Kidney (tissue), 14 donors: ENCODE results near the gene ZNF438. TPM values are rescaled to one million over a fixed set of nuclear protein-coding genes. Genes with fewer than 3 reads are reported as not detected.

ENCODE experiments used
- DNase-seq, 5 donors: peaks; one replicate each; pipeline ENCODE4 v3.0.0-alpha.2; 2013 to 2020
- FAIRE-seq: peaks from 2 replicates; lab custom pipeline; 2012; peaks lifted over from hg19 to GRCh38; lab: Jason Lieb, UNC
- H3K27ac ChIP-seq, 2 donors: one replicate each; pipeline ENCODE4 v1.7.0; 2013; ENCODE audit warnings: low read depth in 2 of 2, low read length in 2 of 2, inconsistent platforms in 1 of 2
- H3K27me3 ChIP-seq: one replicate; pipeline ENCODE4 v1.7.1; 2013; ENCODE audit warnings: low read length, inconsistent platforms; ENCODE audit not compliant: control insufficient read depth, insufficient read depth
- H3K36me3 ChIP-seq, 3 donors: one replicate each; pipeline versions ENCODE4 v1.7.0 to v1.7.1; 2013; ENCODE audit warnings: low read length in 3 of 3, control low read depth in 1 of 3, inconsistent platforms in 1 of 3; ENCODE audit not compliant: insufficient read depth in 3 of 3, control insufficient read depth in 2 of 3
- H3K4me1 ChIP-seq, 3 donors: one replicate each; pipeline versions ENCODE4 v1.7.0 to v1.7.1; 2013; ENCODE audit warnings: low read length in 3 of 3, inconsistent platforms in 1 of 3, low read depth in 1 of 3; ENCODE audit not compliant: control insufficient read depth in 2 of 3, insufficient read depth in 2 of 3
- H3K4me3 ChIP-seq, 3 donors: one replicate each; pipeline versions ENCODE4 v1.7.0 to v1.8.1; 2013; ENCODE audit warnings: low read length in 3 of 3, control low read depth in 1 of 3, inconsistent platforms in 1 of 3
- H3K9ac ChIP-seq, 3 donors: one replicate each; pipeline versions ENCODE4 v1.7.0 to v1.7.1; 2013; ENCODE audit warnings: low read length in 3 of 3, control low read depth in 1 of 3, inconsistent platforms in 1 of 3
- H3K9me3 ChIP-seq, 3 donors: one replicate each; pipeline versions ENCODE4 v1.7.0 to v1.7.1; 2013; ENCODE audit warnings: low read length in 3 of 3, control low read depth in 1 of 3, inconsistent platforms in 1 of 3; ENCODE audit not compliant: control insufficient read depth in 2 of 3, insufficient read depth in 1 of 3
- intact Hi-C: fragments of 100-400 bp; cut with DNase I; formaldehyde crosslinking; loops from one replicate; pipeline ENCODE4 v1.11.1; 2022
- polyA plus RNA-seq: library from polyadenylated mRNA; stranded (reverse); fragments of 350-450 nt; fragmentation: Illumina TruSeq; extraction: RNeasy Lipid Tissue Mini Kit (QIAGEN cat#74804); gene quantifications from one replicate; pipeline ENCODE4 v1.2.3, GENCODE V29; 2014; ENCODE audit warnings: low read depth, low replicate concordance; ENCODE audit not compliant: insufficient read depth
- total RNA-seq: library from RNA; stranded (reverse); fragmentation: NEBNext Ultra II Directional; extraction: Animal tissue kit (Norgen Biotek cat#: 25700); gene quantifications from one replicate; pipeline ENCODE4 v1.2.1, GENCODE V29; 2021
- TF ChIP-seq, protein P1 (sequence below): IDR thresholded peaks from 3 replicates; pipeline ENCODE4 v1.5.1; 2012; ENCODE audit warnings: mild to moderate bottlenecking, moderate library complexity, borderline replicate concordance; ENCODE audit not compliant: insufficient read depth; ENCODE audit errors: extremely low read depth
- donor health status: control.
- donor health status: control.
- donor health status: control.
- donor health status: control.
- donor health status: control.
- donor health status: DM: yes; HTN: yes; CAD: no.
- donor health status: Normal renal cell carcinoma (clear cell type).

Gene ZNF438
- total and polyA plus RNA-seq, 2 donors from 2014 or later = 5.9 to 9.9 TPM

DNA sequence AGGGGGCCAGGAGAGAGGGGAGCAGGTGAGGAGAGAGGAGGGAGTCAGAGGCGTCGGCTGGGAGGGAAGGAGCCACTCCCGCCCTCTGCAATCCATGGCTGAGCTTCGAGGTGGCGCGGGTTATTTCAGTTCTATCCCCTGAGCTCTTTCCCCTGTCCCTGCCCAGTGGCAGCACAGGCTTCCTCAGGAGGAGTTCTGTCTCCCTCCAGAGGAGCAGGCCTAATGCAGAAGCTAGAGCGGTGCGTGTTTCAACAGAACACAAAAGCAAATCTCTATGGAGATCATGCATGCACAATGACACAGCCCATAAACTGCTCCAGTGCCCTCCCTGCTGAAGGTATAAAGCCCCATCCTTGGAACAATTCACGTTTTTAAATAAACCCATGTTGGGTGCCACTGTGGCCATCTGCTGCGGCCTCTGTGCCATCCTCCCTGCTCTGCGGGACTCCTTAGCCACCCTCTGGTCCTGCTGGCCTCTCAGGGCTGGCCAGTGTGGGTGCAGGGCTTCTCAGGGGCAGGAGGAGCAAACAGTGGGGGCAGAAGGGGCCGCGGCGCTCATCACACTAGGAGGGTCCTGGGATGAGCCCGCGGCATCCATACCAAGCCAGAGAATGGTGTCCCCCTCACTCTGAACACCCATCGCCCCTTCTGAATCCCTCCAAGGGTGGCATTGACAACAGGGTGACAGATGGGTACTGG lies 209.5 kb downstream of the ZNF438 start:
- no peak for FAIRE-seq
- no peak overlapping the region for H3K27ac ChIP-seq
- TF ChIP-seq, protein P1, sequence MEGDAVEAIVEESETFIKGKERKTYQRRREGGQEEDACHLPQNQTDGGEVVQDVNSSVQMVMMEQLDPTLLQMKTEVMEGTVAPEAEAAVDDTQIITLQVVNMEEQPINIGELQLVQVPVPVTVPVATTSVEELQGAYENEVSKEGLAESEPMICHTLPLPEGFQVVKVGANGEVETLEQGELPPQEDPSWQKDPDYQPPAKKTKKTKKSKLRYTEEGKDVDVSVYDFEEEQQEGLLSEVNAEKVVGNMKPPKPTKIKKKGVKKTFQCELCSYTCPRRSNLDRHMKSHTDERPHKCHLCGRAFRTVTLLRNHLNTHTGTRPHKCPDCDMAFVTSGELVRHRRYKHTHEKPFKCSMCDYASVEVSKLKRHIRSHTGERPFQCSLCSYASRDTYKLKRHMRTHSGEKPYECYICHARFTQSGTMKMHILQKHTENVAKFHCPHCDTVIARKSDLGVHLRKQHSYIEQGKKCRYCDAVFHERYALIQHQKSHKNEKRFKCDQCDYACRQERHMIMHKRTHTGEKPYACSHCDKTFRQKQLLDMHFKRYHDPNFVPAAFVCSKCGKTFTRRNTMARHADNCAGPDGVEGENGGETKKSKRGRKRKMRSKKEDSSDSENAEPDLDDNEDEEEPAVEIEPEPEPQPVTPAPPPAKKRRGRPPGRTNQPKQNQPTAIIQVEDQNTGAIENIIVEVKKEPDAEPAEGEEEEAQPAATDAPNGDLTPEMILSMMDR = no peak

DNA sequence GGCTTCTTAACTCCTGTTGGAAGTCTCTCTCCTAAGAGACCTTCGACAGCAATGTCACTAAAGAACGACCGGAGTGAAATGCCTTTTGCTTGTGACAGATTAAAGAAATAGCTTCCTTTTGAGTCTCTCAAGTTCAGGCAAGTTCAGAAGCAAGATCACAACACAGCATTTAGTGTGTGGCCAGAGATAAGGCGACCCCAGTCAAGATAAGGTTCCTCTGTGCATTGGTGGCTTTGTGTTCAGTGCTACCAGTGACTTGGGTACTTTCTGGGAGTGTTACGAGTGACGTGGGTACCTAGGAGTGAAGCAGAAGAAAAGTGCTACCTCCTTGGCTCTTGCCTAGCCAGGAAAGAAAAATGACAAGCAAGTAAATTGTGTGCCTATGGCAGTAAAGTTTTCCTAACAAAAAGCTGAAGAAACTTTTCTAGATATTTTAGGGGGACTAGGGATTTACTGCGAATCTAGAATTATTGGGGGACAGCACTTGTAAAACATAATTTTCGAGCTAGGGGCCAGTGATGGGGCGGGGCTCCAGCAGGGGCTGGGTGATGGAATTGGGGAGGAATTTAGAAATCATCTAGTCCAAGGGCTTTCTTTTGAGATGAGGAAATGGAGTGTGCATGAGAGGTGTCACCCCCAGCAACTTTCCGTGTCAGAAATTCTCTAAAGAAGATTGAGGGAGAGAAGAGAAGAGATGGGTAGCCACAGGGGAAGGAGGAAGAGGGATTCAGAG lies 210.2 kb downstream of the ZNF438 start:
- Histone ChIP-seq H3K4me1 (peaks cover 10 to 15% (median 13%) of the 10 kb centered on the region in 3 donors), H3K36me3 (no peaks in the 10 kb centered on the region), H3K9me3 (no peaks in the 10 kb centered on the region), H3K9ac (no peak overlapping the region), H3K4me3 (no peak overlapping the region), H3K27me3 (no peaks in the 10 kb centered on the region), H3K27ac (no peak overlapping the region)
- TF ChIP-seq, protein P1 = no peak
- intact Hi-C loops = no loop called here
- DNase-seq (no peak), FAIRE-seq (no peak)

More for the DNA sequence above, 209.5 kb downstream of the ZNF438 start:
- H3K9ac ChIP-seq = no peak overlapping the region
- H3K9me3 ChIP-seq = no peaks in the 10 kb centered on the region
- no peaks in the 10 kb centered on the region for H3K36me3 ChIP-seq
- peak in 2 of 5 donors; percentile 58 to 65 for DNase-seq
- peaks cover 10 to 15% (median 13%) of the 10 kb centered on the region in 3 donors for H3K4me1 ChIP-seq
- intact Hi-C loops = no loop called here
- H3K27me3 ChIP-seq = no peaks in the 10 kb centered on the region
- no peak overlapping the region for H3K4me3 ChIP-seq

DNA sequence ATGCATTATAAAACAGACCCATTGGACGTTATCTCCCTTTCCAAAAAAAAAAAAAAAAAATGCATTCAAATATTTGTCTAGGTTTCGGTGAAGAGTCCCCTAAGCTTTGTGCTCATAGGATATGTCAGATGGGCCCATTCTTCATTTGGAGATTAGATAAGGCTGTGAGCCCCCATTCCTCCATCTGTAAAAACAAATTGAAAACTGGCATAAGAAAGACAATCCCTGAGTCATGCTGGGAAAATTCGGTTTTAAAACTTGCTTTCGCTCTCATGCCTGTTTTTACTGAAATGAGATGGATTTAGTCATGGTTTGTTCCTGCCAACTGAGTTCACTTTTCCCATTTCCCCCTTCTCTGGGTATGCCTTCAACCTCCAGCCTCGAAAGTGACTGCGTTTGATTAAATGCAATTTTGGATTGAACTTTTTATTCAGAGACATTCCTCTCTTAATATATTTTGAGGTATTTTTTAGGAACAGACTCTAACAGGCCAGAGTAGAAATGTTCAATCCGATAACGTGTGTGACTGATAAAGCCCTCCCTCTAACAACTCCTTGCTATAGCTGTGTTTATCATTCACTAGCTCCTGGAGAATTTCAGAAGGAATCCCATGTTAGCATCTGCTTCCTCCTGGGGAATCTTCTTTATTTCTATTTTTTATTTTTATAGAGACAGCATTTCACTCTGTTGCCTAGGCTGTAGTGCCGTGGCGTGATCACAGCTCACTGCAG lies 211.2 kb downstream of the ZNF438 start:
- no peak for DNase-seq
- TF ChIP-seq, protein P1 = no peak
- peaks cover 10 to 16% (median 15%) of the 10 kb centered on the region in 3 donors for H3K4me1 ChIP-seq
- H3K9me3 ChIP-seq = no peaks in the 10 kb centered on the region
- H3K36me3 ChIP-seq = no peaks in the 10 kb centered on the region
- no peak overlapping the region for H3K9ac ChIP-seq
- no peak overlapping the region for H3K4me3 ChIP-seq
- H3K27ac ChIP-seq = no peak overlapping the region
- intact Hi-C loops = no loop called here
- H3K27me3 ChIP-seq = no peaks in the 10 kb centered on the region
- FAIRE-seq = no peak
